Measurements from ENCODE around the gene SLC9A7. TPM values are rescaled to one million over a fixed set of nuclear protein-coding genes. Genes with fewer than 3 reads are reported as not detected.
A peak's percentile ranks its signal among the peaks of the same experiment; 100 is the strongest.

Gene SLC9A7
- polyA plus RNA-seq, 1 experiment = 21.5 TPM

GRCh38 chrX:46758163-46758955 lies 559 bp downstream of the SLC9A7 start:
- H3K36me3 ChIP-seq (ENCODE audit: control insufficient read depth, insufficient read depth, low read length) = no peaks in the 10 kb centered on the region
- no peaks in the 10 kb centered on the region for H3K27me3 ChIP-seq (ENCODE audit: control insufficient read depth, insufficient read depth, low read length)
- no peak for DNase-seq (ENCODE audit: low read depth)
- POLR2A ChIA-PET = no interaction called here
- CTCF ChIA-PET = interaction anchor here (0.9 to 4.4 kb wide), 5 partner anchors 8 to 333 kb away, joined by 3 to 54 read pairs (median 4); no protein-coding TSS in a partner anchor
- no peak for TF ChIP-seq CTCF (IDR thresholded peaks at IDR 0.05; ENCODE audit: insufficient read depth, low read depth, low read length)
- H3K4me3 ChIP-seq (ENCODE audit: low read depth, low read length) = peak overlapping the region; percentile 68

GRCh38 chrX:46757593-46757992 lies 1.3 kb downstream of the SLC9A7 start:
- CTCF ChIA-PET = interaction anchor here (1.7 to 4.4 kb wide), 3 partner anchors 35 to 72 kb away, joined by 4 to 54 read pairs (median 16); no protein-coding TSS in a partner anchor
- POLR2A ChIA-PET = no interaction called here
- no peak for DNase-seq (ENCODE audit: low read depth)
- Histone ChIP-seq H3K36me3 (ENCODE audit: control insufficient read depth, insufficient read depth, low read length) (no peaks in the 10 kb centered on the region), H3K27me3 (ENCODE audit: control insufficient read depth, insufficient read depth, low read length) (no peaks in the 10 kb centered on the region), H3K4me3 (ENCODE audit: low read depth, low read length) (peak overlapping the region; percentile 68)
- no peak for TF ChIP-seq CTCF (IDR thresholded peaks at IDR 0.05; ENCODE audit: insufficient read depth, low read depth, low read length)

- Histone ChIP-seq H3K36me3 (ENCODE audit: control insufficient read depth, insufficient read depth, low read length) (no peaks in the 10 kb centered on the region), H3K27me3 (ENCODE audit: control insufficient read depth, insufficient read depth, low read length) (no peaks in the 10 kb centered on the region), H3K4me3 (ENCODE audit: low read depth, low read length) (no peak overlapping the region)
- TF ChIP-seq CTCF (IDR thresholded peaks at IDR 0.05; ENCODE audit: insufficient read depth, low read depth, low read length) = no peak
- CTCF ChIA-PET = no interaction called here
- POLR2A ChIA-PET = no interaction called here
- DNase-seq (ENCODE audit: low read depth) = no peak
Measured at GRCh38 chrX:46757052-46757451, 1.9 kb downstream of the SLC9A7 start.

- no peaks in the 10 kb centered on the region for H3K36me3 ChIP-seq (ENCODE audit: control insufficient read depth, insufficient read depth, low read length)
- no peak for DNase-seq (ENCODE audit: low read depth)
- ChIA-PET POLR2A (no interaction called here), CTCF (no interaction called here)
- H3K27me3 ChIP-seq (ENCODE audit: control insufficient read depth, insufficient read depth, low read length) = no peaks in the 10 kb centered on the region
- TF ChIP-seq CTCF (IDR thresholded peaks at IDR 0.05; ENCODE audit: insufficient read depth, low read depth, low read length) = no peak
- no peak overlapping the region for H3K4me3 ChIP-seq (ENCODE audit: low read depth, low read length)
Measured at GRCh38 chrX:46755671-46756070, 3.2 kb downstream of the SLC9A7 start.

- Histone ChIP-seq H3K27me3 (ENCODE audit: control insufficient read depth, insufficient read depth, low read length) (no peaks in the 10 kb centered on the region), H3K4me3 (ENCODE audit: low read depth, low read length) (no peak overlapping the region), H3K36me3 (ENCODE audit: control insufficient read depth, insufficient read depth, low read length) (no peaks in the 10 kb centered on the region)
- POLR2A ChIA-PET = no interaction called here
- DNase-seq (ENCODE audit: low read depth) = no peak
- no peak for TF ChIP-seq CTCF (IDR thresholded peaks at IDR 0.05; ENCODE audit: insufficient read depth, low read depth, low read length)
- CTCF ChIA-PET = no interaction called here
Measured at GRCh38 chrX:46754586-46755061, 4.3 kb downstream of the SLC9A7 start.

Measured in BJ (cell line).